ENCODE results near the gene DYNLT4. TPM values are rescaled to one million over a fixed set of nuclear protein-coding genes. Genes with fewer than 3 reads are reported as not detected.
A peak's percentile ranks its signal among the peaks of the same experiment; 100 is the strongest.
"Not testable (repeated sequence)": the region's sequence is repeated elsewhere in the genome, so short reads cannot be mapped to it uniquely, and the experiment has no call there.

The DYNLT4 gene
- total RNA-seq, 1 experiment from 2014 or later, result 0.54 TPM

- no TSS peak for BruUV-seq (replicated peaks)
- no peaks in the 10 kb centered on the region for H3K27me3 ChIP-seq (replicated peaks; ENCODE audit: insufficient read depth, low read depth, low read length, poor library complexity)
- H3K9me3 ChIP-seq (ENCODE audit: low read depth, low read length, poor library complexity, severe bottlenecking), result no peaks in the 10 kb centered on the region
- peaks cover 6% of the 10 kb centered on the region for H3K36me3 ChIP-seq (ENCODE audit: insufficient read depth, low read length, poor library complexity, severe bottlenecking)
- peak; percentile 39 for DNase-seq (ENCODE audit: low spot score)
- no peak for TF ChIP-seq EZH2 (IDR thresholded peaks at IDR 0.05; ENCODE audit: borderline replicate concordance, low read depth, low read length, poor library complexity, severe bottlenecking)
- TF ChIP-seq, protein P1, sequence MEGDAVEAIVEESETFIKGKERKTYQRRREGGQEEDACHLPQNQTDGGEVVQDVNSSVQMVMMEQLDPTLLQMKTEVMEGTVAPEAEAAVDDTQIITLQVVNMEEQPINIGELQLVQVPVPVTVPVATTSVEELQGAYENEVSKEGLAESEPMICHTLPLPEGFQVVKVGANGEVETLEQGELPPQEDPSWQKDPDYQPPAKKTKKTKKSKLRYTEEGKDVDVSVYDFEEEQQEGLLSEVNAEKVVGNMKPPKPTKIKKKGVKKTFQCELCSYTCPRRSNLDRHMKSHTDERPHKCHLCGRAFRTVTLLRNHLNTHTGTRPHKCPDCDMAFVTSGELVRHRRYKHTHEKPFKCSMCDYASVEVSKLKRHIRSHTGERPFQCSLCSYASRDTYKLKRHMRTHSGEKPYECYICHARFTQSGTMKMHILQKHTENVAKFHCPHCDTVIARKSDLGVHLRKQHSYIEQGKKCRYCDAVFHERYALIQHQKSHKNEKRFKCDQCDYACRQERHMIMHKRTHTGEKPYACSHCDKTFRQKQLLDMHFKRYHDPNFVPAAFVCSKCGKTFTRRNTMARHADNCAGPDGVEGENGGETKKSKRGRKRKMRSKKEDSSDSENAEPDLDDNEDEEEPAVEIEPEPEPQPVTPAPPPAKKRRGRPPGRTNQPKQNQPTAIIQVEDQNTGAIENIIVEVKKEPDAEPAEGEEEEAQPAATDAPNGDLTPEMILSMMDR (conservative IDR thresholded peaks at IDR 0.05; ENCODE audit: low read depth, low read length), result no peak
- H3K4me3 ChIP-seq (ENCODE audit: low read depth, low read length, poor library complexity, severe bottlenecking), result no peak overlapping the region
- H3K27ac ChIP-seq (ENCODE audit: low read depth, low read length, poor library complexity, severe bottlenecking), result peak overlapping the region; percentile 98
- intact Hi-C loops (cut with micrococcal nuclease; ENCODE audit: unreplicated experiment), result no loop called here
- POLR2A ChIA-PET (ENCODE audit: low non-redundant PET), result interaction anchor here (0.6 to 1.0 kb wide), 2 partner anchors 8 to 11 kb away, joined by 3 to 5 read pairs; partner anchors contain the start of gene PLK3
- CTCF ChIA-PET, result no interaction called here
- peaks cover 55% of the 10 kb centered on the region for H3K4me1 ChIP-seq (ENCODE audit: insufficient read depth, low read length, poor library complexity, severe bottlenecking)
These were observed 4.1 kb upstream of the DYNLT4 start for GRCh38 chr1:44811234-44811633.

DNA sequence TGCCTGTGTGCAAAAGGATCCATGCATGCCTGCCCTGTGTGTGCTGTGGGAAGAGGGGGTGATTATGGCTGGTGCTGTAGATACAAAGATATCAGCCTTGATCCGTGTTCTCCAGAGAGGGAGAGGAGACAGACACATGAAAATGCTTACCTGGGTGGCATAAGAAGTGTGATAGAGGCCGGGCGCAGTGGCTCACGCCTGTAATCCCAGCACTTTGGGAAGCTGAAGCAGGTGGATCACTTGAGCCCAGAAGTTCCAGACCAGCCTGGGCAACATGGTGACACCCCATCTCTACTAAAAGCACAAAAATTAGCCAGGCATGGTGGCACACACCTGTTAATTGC lies 3.6 kb upstream of the DYNLT4 start:
- H3K4me3 ChIP-seq (ENCODE audit: low read depth, low read length, poor library complexity, severe bottlenecking); H3K36me3 ChIP-seq (ENCODE audit: insufficient read depth, low read length, poor library complexity, severe bottlenecking); CTCF ChIA-PET; H3K9me3 ChIP-seq (ENCODE audit: low read depth, low read length, poor library complexity, severe bottlenecking); H3K27me3 ChIP-seq (replicated peaks; ENCODE audit: insufficient read depth, low read depth, low read length, poor library complexity); BruUV-seq (replicated peaks); intact Hi-C loops (cut with micrococcal nuclease; ENCODE audit: unreplicated experiment); DNase-seq (ENCODE audit: low spot score): not testable (repeated sequence)
- Histone ChIP-seq H3K27ac (ENCODE audit: low read depth, low read length, poor library complexity, severe bottlenecking) (peak overlapping the region; percentile 98), H3K4me1 (ENCODE audit: insufficient read depth, low read length, poor library complexity, severe bottlenecking) (peaks cover 55% of the 10 kb centered on the region)
- POLR2A ChIA-PET (ENCODE audit: low non-redundant PET), result interaction anchor here (0.6 to 1.0 kb wide), 2 partner anchors 9 to 11 kb away, joined by 3 to 5 read pairs; partner anchors contain the start of gene PLK3

DNA sequence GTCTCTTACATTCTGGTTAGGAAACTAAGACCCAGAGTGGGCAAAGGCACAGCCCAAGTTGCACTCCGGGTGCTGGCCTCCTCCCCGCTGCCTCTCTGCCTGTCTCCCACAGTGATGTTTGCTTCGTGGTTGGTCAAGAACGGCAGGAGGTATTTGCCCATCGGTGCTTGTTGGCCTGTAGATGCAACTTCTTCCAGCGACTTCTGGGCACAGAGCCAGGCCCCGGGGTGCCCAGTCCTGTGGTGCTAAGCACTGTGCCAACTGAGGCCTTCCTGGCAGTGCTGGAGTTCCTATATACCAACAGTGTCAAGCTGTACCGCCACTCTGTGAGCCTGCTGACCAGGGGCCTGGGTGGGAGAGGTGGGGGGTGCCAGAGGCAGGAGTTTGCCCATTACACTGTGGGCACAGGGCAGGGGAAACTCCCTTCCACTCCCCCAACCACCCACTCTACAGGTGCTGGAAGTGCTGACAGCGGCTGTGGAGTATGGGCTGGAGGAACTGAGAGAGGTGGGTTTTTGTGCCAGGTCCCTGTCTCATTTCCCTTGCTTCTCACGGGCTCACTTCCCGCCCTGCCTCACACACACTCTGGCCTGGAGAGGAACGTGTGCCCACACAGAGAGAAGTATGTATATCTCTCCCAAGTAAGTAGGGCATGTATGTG lies 3.1 kb upstream of the DYNLT4 start:
- Histone ChIP-seq H3K4me1 (ENCODE audit: insufficient read depth, low read length, poor library complexity, severe bottlenecking) (peaks cover 55% of the 10 kb centered on the region), H3K27ac (ENCODE audit: low read depth, low read length, poor library complexity, severe bottlenecking) (peak overlapping the region; percentile 98)
- CTCF ChIA-PET, result no interaction called here

More for the DNA sequence above, 3.1 kb upstream of the DYNLT4 start:
- H3K4me3 ChIP-seq (ENCODE audit: low read depth, low read length, poor library complexity, severe bottlenecking), result peak overlapping the region; percentile 41
- no peaks in the 10 kb centered on the region for H3K27me3 ChIP-seq (replicated peaks; ENCODE audit: insufficient read depth, low read depth, low read length, poor library complexity)
- DNase-seq (ENCODE audit: low spot score), result peak; percentile 65
- no peak for TF ChIP-seq EZH2 (IDR thresholded peaks at IDR 0.05; ENCODE audit: borderline replicate concordance, low read depth, low read length, poor library complexity, severe bottlenecking)
- TF ChIP-seq, protein P1 (conservative IDR thresholded peaks at IDR 0.05; ENCODE audit: low read depth, low read length), result no peak
- H3K9me3 ChIP-seq (ENCODE audit: low read depth, low read length, poor library complexity, severe bottlenecking), result no peaks in the 10 kb centered on the region
- H3K36me3 ChIP-seq (ENCODE audit: insufficient read depth, low read length, poor library complexity, severe bottlenecking), result peaks cover 6% of the 10 kb centered on the region
- intact Hi-C loops (cut with micrococcal nuclease; ENCODE audit: unreplicated experiment), result no loop called here
- POLR2A ChIA-PET (ENCODE audit: low non-redundant PET), result no interaction called here
- no TSS peak for BruUV-seq (replicated peaks)
